T-helper 1 cell (primary cell): ENCODE data around the gene UAP1L1.

Experiments
- DNase-seq, 5 donors: peaks; one replicate each; pipeline ENCODE4 v3.0.0-alpha.2; 2012 to 2020

Gene UAP1L1

DNA sequence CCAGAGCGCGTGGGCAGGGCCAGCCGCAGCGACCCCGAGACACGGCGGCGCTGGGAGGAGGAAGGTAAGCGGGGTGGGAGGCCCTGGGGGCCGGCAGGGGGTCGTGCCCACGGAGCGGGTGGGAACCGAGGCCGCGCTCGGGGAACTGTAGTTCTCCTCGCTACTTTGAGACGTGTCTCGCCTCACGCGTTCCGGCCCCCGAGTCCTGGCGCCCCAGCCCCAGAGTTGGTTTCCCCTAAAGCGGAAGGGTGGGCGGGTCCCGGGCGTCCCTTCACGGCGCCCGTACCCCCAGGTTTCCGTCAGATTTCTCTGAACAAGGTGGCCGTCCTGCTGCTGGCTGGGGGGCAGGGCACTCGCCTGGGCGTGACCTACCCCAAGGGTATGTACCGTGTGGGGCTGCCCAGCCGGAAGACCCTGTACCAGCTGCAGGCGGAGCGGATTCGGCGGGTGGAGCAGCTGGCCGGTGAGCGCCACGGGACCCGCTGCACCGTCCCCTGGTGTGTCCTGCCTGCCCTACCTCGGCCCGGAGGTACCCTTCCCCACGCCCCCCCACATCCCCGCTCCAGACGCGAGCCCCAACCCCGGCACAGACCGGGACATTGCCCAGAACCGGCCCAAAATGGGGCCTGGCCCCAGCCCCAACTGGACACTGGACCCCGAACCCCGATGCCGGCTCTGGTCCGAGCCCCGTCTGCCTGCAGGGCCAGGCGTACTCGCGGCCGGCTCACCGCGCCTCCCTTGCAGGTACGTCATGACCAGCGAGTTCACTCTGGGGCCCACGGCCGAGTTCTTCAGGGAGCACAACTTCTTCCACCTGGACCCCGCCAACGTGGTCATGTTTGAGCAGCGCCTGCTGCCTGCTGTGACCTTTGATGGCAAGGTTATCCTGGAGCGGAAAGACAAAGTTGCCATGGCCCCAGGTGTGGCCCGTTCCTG, 709 bp downstream of the UAP1L1 start:
- DNase-seq: peak in 1 of 5 donors; percentile 60

DNA sequence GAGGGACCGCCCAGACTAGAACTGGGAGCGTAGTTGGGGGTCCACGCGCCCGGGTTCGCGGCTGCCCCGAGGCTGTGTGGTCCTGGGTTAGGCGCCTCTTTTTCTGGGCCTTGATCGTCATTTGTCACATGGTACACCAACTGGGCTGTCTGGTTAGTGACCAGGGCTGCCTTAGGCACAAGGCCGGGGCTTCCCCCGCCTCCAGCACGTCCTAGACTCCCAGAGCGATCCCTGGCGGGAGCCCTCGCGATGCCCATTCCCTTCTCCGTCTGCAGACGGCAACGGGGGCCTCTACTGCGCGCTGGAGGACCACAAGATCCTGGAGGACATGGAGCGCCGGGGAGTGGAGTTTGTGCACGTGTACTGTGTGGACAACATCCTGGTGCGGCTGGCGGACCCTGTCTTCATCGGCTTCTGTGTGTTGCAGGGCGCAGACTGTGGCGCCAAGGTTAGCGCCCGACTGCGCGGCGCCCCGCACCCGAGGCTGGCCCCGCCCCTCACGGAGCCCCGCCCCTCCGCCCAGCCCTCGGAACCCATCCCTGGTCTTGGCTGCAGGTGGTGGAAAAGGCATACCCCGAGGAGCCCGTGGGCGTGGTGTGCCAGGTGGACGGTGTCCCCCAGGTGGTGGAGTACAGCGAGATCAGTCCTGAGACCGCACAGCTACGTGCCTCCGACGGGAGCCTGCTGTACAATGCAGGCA, 1.5 kb downstream of the UAP1L1 start:
- no peak for DNase-seq

GRCh38 chr9:137079401-137079787, 2.1 kb downstream of the UAP1L1 start:
- no peak for DNase-seq

DNA sequence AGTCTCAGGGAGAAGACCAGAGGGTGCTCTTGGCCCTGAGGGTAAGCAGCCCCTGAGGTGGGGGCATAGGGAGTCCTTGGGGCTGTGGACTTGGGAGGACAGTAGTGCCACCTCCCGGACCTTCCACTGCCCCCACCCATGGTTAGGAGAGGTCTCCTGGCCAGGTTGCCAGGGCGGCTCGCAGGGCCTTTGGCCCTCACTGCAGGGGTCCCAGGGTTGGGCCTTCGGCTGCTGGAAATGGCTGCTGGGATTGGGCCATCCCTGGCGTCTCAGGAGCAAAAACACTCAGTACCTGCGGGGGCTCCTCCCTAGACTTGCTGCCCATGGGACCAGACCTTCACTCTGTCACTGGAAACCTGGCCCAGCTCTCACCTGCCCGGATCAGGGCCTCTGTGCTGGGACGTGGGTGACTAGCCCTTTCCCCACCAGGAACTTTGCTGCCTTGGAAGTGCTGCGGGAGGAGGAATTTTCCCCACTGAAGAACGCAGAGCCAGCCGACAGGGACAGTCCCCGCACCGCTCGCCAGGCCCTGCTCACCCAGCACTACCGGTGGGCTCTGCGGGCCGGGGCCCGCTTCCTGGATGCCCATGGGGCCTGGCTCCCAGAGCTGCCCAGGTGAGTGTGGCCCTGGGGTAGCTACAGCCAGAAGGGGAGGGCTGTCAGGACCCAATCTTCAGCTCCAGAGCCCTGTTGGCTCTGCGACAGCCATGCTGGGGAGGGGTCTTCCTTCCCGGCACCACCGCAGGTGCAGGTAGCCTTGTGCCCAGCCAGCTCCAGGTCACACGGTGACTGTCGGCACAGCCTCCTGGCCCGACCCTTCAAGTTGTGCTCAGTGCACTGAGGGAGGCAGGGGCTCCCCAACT, 3.2 kb downstream of the UAP1L1 start:
- no peak for DNase-seq

GRCh38 chr9:137082222-137082924, 5.1 kb downstream of the UAP1L1 start:
- DNase-seq: no peak

GRCh38 chr9:137082925-137083290, 5.6 kb downstream of the UAP1L1 start:
- no peak for DNase-seq

GRCh38 chr9:137083394-137084004, 6.2 kb downstream of the UAP1L1 start:
- DNase-seq: no peak

- DNase-seq: no peak
Measured at GRCh38 chr9:137084526-137084925, 7.2 kb downstream of the UAP1L1 start.

GRCh38 chr9:137085920-137086530, 8.7 kb downstream of the UAP1L1 start:
- peak in 1 of 5 donors; percentile 37 for DNase-seq

GRCh38 chr9:137086531-137087408, 9.5 kb downstream of the UAP1L1 start, which contains the start of gene MAN1B1:
TSS of gene MAN1B1 (plus strand) at chr9:137086985. CDS start at chr9:137087000, 15 bp downstream.
- peak; percentile 99 to 100 (median 100) for DNase-seq

- DNase-seq: no peak
Measured at GRCh38 chr9:137087409-137087925, 10.2 kb downstream of the UAP1L1 start.

DNA sequence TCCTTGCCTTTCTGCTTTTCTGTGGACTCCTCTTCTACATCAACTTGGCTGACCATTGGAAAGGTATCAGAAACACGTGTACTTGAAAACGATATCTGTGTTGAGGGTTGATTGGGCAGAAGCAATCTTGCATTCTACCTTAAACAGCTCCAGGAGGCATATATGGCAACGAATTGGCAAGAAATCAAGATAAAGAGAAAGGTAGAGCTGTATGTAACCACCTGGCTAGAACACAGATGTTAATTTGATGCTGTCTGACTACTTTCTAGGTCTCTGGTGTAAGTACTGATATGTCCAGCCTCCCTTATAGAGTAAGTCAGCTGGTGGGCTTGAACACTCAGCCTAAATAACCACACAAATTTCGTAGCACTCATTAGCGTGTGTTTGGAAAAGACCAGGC, 10.8 kb downstream of the UAP1L1 start:
- DNase-seq: no peak

GRCh38 chr9:137089232-137089947, 12.1 kb downstream of the UAP1L1 start:
- no peak for DNase-seq

DNA sequence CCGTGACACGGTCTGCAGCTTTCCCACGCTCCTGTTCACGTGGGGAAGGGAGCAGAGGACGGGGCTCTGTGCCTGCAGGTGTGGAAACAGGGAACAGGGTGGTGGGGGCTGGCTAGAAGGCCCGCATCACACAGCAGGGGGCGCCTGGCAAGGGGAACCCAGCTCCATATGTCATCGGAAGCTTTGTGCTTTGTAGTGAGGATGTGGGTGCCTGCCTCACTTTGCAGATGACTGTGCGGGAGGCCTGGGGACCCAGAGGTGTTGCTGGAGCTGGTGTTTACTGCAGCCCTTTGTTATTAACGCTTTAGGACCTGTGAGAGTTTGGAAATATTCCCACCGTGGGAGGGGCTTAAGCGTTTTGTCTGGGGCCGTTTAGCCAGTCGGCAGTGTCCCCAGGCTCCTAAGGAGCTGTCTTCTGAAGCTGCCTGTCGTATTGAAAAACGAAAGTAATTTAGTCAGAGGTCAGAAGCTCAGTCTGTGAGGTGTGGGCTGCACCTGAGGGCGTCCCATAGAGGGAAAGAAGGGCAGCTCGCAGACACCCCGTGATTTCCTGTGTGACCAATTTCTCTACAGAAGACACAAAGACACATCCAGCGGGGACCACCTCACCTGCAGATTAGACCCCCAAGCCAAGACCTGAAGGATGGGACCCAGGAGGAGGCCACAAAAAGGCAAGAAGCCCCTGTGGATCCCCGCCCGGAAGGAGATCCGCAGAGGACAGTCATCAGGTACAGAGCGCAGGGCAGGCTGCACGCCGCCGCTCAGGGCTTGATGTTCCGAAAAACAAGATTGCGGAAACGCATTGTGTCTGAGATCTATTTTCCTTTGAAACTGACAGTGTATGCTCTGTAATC, 18.6 kb downstream of the UAP1L1 start:
- DNase-seq: peak; percentile 69 to 91 (median 82)

DNA sequence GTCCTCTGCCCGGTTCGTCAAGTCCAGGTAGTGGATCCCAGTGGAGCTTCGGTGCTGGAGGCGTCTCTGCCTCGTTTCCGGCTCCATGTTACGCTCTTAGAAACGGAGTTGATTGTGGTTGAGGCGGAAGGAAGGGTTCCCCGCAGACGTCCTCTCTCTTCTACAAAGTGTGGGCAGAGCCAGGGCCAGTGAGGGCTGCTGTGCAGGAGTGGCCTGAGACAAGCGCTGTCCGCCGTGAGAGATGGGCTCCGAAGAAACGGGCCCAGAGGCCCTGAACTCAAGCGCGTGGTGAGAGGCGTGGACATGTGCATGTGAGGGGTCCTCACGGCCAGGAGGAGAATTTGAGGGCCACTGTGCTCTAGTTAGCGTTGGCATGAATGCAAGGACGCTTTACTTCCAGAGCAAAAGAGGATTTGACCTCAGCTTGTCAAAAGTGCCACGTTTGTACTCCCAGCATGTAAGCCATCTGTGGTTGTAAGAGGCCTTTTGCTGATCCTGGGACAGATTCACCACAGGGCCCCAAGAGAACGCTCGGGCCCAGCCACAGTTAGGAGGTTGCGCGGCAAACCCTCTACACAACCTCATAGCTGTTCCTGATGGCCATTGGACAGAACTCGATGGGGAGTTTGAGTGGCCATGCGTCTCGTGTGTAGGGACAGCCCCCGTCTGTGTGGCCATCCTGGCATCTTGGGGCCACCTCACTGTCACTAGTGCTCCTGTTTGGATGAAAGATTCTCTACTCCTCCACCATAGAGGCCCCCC, 19.6 kb downstream of the UAP1L1 start:
- no peak for DNase-seq

DNA sequence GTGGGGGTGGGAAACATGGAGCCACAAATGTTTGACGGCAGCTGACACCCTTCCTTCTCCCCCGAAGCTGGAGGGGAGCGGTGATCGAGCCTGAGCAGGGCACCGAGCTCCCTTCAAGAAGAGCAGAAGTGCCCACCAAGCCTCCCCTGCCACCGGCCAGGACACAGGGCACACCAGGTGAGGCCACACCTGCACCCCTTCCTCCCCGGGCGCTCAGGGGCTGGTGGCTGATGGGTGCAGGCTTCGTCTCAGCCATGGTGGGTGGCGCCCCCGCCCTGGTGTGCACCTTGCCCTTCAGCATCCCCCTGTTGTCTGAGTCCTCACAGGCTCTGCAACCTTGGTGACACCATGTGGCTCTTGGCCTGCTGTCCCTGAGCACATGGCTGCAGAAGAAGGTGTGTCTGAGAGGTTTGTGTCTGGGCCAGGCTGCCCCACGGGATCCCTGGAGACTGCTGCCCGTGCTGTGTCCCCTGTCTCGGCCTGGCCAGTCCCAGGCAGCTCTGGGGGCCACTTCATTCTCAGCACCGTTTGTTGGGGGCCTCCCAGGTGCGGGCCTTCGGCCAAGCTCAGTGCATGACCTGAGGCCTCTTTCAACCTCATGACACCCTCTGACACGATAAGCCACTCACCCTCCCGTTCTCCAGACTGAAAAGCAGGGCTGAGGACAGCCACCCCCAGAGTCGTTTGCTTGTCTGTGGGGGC, 20.6 kb downstream of the UAP1L1 start:
- DNase-seq: no peak

GRCh38 chr9:137099231-137099630, 21.9 kb downstream of the UAP1L1 start:
- DNase-seq: no peak
